GM21528 (cell line): ENCODE results near the gene IL20RA.
A peak's percentile ranks its signal among the peaks of the same experiment; 100 is the strongest.
"Not testable (repeated sequence)": the region's sequence is repeated elsewhere in the genome, so short reads cannot be mapped to it uniquely, and the experiment has no call there.

Source experiments
- ATAC-seq: cut with Tn5 transposase; IDR thresholded peaks from one replicate; pipeline ENCODE4 v1.9.1; 2021; ENCODE audit warnings: mild to moderate bottlenecking, moderate library complexity; ENCODE audit not compliant: unreplicated experiment, low FRiP score

IL20RA gene

DNA sequence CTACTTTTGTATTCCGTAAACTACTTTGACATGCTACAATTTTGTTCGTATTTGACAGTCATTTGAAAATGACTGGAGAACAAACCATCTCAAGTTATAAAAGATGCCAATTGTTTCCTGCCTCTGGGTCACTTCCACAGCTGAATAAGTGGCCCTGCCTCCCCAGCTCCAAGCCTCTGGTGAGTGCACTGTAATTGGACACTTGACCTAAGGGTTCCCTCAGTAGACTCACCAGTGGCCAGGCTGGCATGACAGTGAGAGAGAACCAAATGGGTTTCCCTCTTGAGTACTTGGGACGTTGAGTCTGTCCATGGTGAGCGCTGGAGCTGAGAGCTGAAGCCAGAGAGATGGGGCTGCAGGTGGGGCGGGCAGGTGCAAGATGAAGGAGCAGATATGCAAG lies 65.6 kb downstream of the IL20RA start:
- ATAC-seq: no peak

DNA sequence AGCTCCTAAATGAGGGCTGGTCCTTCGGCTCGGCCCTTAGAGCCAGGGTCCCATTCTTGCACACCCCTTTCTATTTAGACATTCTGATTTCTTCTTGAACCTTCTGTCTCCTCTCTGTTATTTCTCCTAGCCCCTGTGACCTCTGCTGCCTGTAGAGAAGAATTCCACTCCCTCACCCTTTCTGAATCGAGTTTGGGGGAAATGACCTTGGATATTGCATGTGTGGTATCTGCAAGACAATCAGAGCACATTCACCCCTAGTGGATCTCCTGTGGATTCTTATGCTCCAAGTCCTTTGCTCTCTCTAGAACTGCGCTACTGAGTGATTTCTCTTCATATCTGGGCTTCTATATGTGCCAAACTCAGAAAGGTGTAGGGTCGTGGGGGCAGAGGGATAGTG lies 67.7 kb downstream of the IL20RA start:
- no peak for ATAC-seq

DNA sequence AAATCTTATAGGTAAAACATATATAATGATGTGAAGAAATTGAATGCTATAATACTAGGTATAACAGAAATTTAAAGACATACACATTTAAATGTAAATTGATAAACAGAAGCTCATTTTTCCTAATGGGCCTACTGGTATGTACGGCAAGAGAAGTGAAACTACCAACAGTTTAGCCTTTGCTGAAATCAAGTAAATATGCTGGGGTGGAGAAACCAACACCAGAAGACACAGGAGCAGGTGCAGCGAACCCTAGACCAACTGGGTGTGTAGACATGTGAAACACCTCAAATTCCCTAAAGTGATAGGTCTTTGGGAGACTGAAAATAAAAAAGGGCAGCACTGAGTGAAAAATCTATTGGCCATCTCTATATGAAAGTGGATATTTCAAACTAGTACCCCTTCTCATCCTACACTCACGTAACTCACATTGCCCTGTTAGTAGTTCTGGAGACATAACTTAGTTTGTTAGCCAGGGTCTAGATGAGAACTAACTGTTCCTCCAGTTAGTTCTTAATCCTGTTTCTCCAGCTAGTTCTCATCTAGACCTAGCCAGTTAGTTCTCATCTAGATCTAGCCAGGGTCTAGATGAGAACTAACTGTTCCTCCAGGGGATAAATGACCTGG lies 69.6 kb downstream of the IL20RA start:
- ATAC-seq: no peak

DNA sequence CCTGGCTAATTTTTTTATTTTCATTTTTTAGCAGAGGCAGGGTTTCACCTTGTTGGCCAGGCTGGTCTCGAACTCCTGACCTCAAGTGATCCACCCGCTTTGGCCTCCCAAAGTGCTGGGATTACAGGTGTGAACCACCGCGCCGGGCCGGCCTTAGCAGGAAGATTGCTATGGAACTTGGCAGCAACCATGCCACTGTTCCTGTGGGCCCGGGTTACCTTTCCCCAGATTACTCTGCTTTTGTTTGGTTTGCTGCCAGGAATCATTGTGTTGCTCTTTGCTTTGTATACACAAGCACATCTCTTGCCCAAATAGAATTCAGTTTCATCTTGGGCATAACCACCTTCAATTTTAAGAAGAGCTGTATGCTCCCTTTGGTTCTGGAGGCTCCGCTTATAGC lies 71.0 kb downstream of the IL20RA start:
- not testable (repeated sequence) for ATAC-seq

DNA sequence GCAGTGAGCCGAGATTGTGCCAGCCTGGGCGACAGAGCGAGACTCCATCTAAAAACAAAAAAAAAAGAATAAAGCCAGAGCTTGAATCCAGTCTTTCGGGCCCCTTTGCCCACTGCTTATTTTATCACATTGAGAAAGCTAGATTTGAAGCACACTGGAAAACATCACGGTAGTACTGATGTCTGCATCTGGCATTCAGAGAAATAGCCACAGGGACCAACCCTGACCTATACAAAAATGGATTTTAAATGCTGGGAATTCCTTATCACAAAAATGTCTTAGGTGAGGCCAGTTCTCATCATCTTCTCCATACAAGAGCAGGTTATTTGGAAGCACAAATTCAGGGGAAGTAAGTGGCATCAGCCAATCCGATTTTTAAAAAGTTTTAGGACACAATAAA lies 73.2 kb downstream of the IL20RA start:
- no peak for ATAC-seq

DNA sequence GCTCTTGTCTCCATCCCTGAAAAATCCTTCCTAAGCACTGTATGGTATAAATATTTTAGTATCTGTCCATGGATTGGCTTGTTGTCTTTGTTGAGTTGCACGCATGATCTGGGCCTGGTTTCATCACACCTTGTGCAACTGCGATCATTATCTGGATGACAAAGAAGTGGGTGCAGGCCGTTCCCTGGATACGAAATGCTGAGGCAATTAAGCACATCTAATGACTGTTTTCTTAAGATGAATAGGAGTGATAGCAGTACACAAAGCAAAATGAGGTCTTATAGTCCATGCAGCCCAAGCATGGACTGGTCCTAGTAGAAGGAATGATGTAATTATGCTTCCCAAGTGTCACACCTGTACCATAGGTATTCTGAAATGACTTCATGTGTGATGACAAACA lies 74.8 kb downstream of the IL20RA start:
- no peak for ATAC-seq

DNA sequence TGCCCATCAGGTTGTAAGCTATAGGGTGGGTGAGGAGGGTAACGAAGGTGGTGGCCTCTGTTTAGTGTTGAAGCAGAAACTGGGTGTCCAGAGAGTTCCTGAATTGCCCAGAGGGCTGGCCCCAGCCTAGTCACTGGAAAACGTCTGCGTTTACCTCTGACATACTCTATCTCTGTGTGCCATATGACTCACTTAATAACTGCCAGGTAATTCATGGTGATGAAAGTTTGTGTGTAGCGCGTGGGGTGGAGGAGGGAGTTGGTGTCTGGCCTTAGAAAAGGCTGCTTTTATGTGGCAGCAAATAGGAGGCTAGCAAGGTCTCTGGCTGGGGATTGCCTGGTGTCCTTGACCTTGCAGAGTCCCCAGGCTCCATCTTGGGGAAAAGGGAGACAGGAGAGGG lies 75.3 kb downstream of the IL20RA start:
- ATAC-seq: no peak

DNA sequence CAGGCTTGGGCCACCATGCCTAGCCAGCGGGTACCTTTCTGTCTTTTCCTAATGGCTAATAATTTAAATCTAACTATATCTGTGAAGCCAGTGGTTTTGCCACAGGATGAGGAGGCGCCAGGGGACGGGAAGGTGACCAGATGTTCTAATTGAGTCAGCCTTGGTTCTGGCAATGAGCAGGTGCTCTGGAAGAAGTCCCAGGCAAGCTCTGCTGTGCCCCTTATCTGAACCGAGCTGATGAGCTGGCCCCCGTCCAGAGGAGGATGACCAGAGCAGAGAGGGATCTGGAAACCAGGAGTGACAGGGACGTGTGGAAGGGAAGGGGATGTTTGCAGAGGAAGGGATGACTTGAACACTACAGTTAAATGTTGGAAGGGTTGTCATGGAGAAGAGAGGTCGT lies 75.9 kb downstream of the IL20RA start:
- no peak for ATAC-seq

DNA sequence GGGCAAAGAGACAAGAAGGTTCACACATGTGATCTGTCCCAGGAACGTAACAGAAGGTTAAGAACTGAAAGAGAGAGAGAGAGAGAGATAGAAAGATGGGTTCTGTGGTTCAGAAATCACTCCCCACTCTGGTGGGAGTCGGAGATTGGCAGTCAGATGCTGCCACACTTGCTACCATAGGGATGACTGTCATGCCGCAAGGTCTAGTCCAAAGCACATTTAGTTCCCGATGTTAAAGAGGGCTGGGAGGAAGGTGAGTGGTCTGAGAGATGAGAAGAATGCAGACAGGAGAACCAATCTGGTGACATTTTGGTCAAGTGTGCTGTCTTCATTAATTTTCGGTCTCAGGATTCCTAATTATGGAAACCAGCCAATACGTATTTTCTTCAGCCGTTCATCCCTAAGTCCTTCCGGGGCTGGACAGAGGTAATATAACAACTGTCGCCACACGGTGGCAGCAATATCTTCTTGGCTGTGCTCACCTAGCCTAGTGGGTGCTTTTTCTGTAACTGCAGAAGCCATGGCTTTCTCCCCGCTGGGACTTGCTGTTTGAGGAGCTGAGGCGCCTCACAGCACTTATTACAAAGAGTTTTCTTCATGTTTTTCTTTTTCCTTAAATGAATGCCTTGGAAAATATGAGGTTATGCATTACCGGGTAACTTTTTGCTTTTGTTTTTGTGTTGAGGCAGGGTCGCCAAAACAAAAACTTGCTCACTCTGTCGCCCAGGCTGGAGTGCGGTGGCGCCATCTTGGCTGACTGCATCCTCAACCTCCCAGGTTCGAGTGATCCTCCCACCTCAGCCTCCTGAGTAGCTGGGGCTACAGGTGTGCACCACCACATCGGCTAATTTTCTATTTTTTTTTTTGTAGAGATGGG lies 76.7 kb downstream of the IL20RA start:
- peak; percentile 86 for ATAC-seq

DNA sequence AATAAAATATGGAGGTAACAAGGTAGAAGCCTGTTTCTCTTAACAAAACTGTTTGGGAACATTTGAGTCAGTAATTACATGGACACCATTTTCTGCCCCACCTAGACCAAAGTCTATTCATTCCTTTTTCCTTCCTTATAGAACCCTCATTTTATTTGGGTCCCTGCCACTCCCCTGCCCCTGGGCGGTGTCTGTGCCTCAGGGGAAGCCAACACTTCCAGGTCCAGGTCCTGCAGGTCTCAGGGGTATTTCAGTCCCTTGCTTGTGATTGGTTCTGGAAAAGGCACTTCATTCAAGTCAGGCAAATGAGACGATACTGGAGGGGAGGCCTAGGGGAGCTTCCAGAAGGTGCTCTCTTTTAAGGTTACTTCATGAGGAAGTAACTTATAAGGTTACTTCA lies 80.4 kb downstream of the IL20RA start:
- ATAC-seq: no peak

DNA sequence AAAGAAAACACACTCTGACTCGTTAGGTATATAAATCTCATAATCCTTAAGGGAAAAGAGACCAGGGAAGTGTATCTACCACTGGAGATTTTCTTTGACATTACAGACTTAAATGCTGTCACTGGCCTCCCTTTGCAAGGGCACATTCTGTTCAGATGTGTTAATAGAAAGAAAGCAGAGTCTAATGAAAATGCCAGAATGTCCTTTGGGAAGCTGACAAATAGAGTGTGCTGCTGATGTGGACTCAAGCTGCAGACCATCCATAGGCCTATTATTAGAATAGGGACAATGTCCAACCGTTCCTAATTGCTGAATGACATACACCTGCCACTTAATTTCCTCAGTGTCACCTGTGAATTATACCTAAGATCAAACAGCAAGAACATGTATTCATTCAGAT lies 81.5 kb downstream of the IL20RA start:
- no peak for ATAC-seq

DNA sequence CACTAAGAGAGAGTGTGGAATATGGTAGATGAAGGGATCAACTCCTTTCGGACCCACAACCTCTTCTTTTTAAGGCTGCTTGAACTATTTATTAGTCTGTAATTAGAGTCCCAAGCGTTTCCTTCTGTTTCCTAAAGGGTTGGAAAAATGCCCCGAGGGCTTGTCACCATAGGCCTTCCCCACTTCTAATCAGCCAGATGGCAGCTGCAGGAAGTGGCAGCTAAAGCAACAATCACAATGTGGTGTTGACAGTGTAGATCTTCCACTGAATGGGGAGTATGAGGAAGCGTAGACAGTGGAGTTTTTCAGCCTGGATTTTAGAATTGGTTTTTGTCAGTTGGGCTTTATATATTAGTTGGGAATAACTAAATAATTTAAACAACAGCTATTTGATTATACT lies 82.1 kb downstream of the IL20RA start:
- no peak for ATAC-seq

DNA sequence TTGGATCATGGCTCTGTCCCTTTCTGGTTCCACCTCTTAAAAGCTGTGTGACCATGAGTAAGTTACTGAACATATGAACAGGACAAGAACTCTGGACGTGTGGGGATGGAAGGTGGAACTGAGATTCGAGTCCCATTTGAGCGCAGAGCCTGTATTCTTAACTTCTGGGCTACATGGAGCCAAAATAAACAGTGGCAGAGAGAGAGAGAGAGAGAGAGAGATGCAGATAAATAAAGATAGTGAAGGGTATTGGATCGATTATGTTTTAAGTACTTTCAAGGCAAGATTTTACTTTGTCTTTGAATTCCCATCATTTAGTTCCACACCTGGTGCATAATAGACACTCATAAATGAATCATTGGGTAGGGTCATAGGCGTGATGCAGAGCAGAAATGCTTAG lies 82.9 kb downstream of the IL20RA start:
- ATAC-seq: no peak

DNA sequence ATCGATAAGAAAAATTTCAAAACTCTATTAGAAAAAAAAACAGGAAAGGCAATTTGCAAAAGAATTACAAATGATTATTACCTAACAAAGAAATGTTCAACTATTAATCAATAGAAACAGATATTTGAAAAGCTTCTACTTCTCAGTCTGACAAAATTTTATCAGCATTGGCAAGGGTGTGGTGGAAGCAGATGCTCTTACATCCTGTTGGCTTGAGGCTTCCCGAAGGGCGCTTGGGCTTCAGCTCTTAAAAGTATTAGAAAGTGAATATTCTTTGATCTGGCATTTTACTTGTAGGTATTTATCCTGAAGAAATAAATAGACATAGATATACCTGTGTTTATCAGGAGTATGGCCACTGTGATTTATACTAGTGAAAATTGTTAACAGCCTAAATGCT lies 84.0 kb downstream of the IL20RA start:
- no peak for ATAC-seq

DNA sequence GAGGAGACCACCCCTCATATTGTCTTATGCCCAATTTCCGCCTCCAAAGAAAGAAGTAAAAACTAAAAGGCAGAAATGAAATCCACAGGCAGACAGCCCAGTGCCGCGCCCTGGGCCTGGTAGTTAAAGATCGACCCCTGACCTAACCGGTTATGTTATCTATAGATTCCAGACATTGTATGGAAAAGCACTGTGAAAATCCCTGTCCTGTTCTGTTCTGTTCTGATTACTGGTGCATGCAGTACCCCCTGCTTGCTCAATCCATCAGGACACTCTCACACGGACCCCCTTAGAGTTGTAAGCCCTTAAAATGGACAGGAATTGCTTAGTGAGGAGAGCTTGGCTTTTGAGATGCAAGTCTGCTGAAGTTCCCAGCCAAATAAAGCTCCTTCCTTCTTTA lies 84.8 kb downstream of the IL20RA start:
- ATAC-seq: not testable (repeated sequence)

DNA sequence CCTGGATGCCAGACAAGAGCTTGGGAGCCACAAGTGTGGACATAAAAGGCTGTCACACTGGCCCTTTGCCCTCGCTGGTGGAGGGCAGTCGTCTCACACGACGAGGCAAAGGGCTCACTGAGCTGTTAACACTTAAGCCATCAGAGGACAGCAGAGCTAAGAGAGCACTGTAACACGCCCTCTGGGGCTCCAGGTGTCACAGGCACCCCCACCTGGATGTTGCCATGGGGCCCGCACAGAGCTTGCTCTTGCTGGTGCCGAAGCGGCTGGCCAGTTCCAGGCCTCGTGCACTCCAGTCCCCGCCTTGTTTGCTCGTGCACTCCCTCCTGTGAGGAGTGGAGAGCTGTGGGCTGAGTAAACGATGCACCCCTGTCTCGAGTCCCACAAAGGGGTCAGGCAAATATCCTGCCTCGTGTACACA lies 85.3 kb downstream of the IL20RA start:
- no peak for ATAC-seq

DNA sequence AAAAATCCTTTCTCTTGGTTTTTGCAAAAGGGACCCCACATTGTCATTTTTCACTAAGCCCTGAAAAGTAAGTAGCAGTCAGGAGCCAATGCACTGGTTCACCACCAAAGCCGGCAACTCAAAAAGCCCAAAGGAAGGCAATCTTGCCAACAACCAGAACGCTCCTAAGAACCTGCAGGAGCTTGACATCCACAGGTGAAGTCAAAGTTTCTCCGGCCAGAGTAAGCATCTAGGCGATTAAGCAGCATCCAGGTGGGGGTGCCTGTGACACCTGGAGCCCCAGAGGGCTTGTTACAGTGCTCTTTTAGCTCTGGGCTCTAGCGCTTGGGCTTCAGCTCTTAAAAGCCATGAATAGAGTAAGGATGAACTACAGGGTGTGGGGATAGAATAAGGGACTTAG lies 86.6 kb downstream of the IL20RA start:
- no peak for ATAC-seq

DNA sequence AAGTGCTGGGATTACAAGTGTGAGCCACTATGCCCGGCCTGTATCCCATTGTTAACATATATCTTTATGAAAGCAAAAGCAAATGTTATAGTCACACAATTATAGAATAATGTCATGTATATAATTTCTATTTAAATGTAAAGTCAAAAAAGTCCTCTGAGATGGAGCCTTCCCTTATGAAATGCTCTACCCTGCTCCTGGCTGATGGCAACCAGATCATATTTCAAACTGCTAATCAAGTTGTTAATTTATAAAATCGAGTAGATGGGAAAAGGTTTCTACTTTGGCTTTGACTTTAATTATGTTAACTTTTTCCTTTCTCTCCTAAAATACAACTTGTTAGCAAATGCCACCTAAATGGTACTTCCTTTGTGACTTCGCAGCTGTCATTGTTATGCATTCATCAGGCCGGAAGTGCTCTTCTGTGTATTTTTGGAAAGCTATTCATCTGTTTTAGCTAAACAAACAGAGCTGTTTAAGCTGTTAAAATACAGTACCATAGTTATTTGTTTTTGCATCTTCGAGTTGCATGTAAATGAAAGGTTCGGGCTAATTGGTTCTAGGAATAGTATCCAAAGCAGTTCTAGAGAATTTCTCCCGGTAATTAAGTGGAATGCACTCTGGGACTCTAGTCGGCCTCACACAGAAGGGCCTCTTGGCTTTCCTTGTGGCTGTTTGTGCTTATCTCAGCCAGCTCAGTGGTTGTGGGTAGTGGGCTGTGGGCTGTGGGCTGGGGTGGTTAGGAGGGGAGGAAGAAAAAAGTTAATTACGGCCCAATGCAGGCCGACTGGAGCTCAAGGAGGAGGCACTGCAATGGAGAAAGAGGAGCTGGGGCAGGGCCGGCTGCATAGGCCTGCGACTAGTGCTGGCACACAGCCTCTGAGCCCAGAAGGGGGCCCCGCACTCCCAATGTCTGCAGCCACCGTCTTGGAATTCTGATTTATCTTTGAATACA lies 87.9 kb downstream of the IL20RA start:
- no peak for ATAC-seq

DNA sequence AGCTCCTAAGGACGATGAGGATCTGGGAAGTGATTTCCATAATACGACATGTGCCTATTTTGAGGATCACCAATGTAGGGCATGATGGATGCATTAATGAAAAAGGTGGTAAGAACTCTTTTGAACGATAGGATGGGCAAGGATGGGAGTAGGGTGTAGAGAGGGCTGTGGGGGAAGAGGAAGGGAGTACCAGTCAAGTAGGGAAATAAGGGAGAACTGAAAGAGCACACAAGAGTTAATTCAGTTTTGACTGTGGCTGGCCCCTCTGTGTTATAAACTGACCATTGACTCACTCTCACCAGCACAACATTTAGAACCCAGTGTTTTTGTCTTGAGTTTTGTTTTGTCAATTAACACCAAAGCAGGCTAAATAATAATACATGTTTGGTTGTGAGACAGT lies 89.6 kb downstream of the IL20RA start:
- no peak for ATAC-seq

DNA sequence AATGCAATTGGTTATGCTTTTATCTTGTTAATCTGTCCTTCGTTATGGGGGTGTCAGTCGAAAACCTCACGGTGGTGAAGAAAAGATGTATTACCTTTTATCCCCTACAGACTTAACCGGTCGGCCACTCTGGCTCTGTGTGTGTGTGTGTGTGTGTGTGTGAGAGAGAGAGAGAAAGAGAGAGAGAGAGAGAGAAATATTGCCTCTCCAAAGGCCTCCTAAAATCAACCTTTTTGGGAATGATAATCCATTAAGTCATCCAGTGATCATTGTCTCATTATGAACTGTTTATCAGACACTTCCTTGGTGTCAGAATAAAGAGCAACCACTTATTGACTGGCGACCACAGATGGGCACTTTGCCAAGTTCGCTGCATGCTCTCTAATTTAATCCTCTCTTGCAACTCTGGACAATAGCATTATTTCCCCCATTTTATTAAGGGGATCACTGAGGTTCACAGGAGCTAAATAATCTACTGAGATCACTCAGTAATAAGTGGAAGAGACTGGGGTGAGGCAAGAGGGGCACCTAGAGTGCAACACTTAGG lies 92.0 kb downstream of the IL20RA start:
- no peak for ATAC-seq
